ENCODE results near the gene TANC1. TPM values are rescaled to one million over a fixed set of nuclear protein-coding genes. Genes with fewer than 3 reads are reported as not detected.

TANC1 gene
- total RNA-seq, 1 donor from 2014 or later = 0.47 TPM

- Mint-ChIP-seq H3K36me3 (ENCODE audit: low read depth) (no peaks in the 10 kb centered on the region), H3K9me3 (no peaks in the 10 kb centered on the region), H3K27ac (no peak overlapping the region), H3K27me3 (ENCODE audit: insufficient read depth) (no peaks in the 10 kb centered on the region), H3K4me1 (ENCODE audit: low read depth) (no peaks in the 10 kb centered on the region), H3K4me3 (no peak overlapping the region)
- intact Hi-C loops (cut with micrococcal nuclease) = no loop called here
- no peak for DNase-seq (ENCODE audit: low spot score)
These were observed 78.5 kb downstream of the TANC1 start for GRCh38 chr2:159046966-159047365.

- DNase-seq (ENCODE audit: low spot score) = no peak
- H3K9me3 Mint-ChIP-seq = no peaks in the 10 kb centered on the region
- no peaks in the 10 kb centered on the region for H3K4me1 Mint-ChIP-seq (ENCODE audit: low read depth)
- no peak overlapping the region for H3K27ac Mint-ChIP-seq
- no peaks in the 10 kb centered on the region for H3K27me3 Mint-ChIP-seq (ENCODE audit: insufficient read depth)
- H3K4me3 Mint-ChIP-seq = no peak overlapping the region
- intact Hi-C loops (cut with micrococcal nuclease) = no loop called here
- H3K36me3 Mint-ChIP-seq (ENCODE audit: low read depth) = no peaks in the 10 kb centered on the region
These were observed 82.0 kb downstream of the TANC1 start for GRCh38 chr2:159050426-159050825.

- no peak for DNase-seq (ENCODE audit: low spot score)
- intact Hi-C loops (cut with micrococcal nuclease) = no loop called here
- Mint-ChIP-seq H3K27ac (no peak overlapping the region), H3K4me1 (ENCODE audit: low read depth) (no peaks in the 10 kb centered on the region), H3K36me3 (ENCODE audit: low read depth) (no peaks in the 10 kb centered on the region), H3K9me3 (no peaks in the 10 kb centered on the region), H3K27me3 (ENCODE audit: insufficient read depth) (no peaks in the 10 kb centered on the region), H3K4me3 (no peak overlapping the region)
These were observed 82.7 kb downstream of the TANC1 start for GRCh38 chr2:159051133-159051532.

GRCh38 chr2:159051661-159052060 is 83.2 kb downstream of the TANC1 start:
- DNase-seq (ENCODE audit: low spot score) = no peak
- Mint-ChIP-seq H3K36me3 (ENCODE audit: low read depth) (no peaks in the 10 kb centered on the region), H3K9me3 (no peaks in the 10 kb centered on the region), H3K27me3 (ENCODE audit: insufficient read depth) (no peaks in the 10 kb centered on the region), H3K27ac (no peak overlapping the region), H3K4me1 (ENCODE audit: low read depth) (no peaks in the 10 kb centered on the region), H3K4me3 (no peak overlapping the region)
- intact Hi-C loops (cut with micrococcal nuclease) = no loop called here

GRCh38 chr2:159052157-159052601 is 83.7 kb downstream of the TANC1 start:
- intact Hi-C loops (cut with micrococcal nuclease) = no loop called here
- Mint-ChIP-seq H3K27me3 (ENCODE audit: insufficient read depth) (no peaks in the 10 kb centered on the region), H3K9me3 (no peaks in the 10 kb centered on the region), H3K4me1 (ENCODE audit: low read depth) (no peaks in the 10 kb centered on the region), H3K4me3 (no peak overlapping the region), H3K36me3 (ENCODE audit: low read depth) (no peaks in the 10 kb centered on the region), H3K27ac (no peak overlapping the region)
- no peak for DNase-seq (ENCODE audit: low spot score)

GRCh38 chr2:159053161-159054031 is 85.0 kb downstream of the TANC1 start:
- Mint-ChIP-seq H3K9me3 (no peaks in the 10 kb centered on the region), H3K27me3 (ENCODE audit: insufficient read depth) (no peaks in the 10 kb centered on the region), H3K4me3 (no peak overlapping the region), H3K4me1 (ENCODE audit: low read depth) (no peaks in the 10 kb centered on the region), H3K27ac (no peak overlapping the region), H3K36me3 (ENCODE audit: low read depth) (no peaks in the 10 kb centered on the region)
- intact Hi-C loops (cut with micrococcal nuclease) = no loop called here
- no peak for DNase-seq (ENCODE audit: low spot score)

GRCh38 chr2:159054032-159054334 is 85.5 kb downstream of the TANC1 start:
- DNase-seq (ENCODE audit: low spot score) = no peak
- H3K36me3 Mint-ChIP-seq (ENCODE audit: low read depth) = no peaks in the 10 kb centered on the region
- H3K27me3 Mint-ChIP-seq (ENCODE audit: insufficient read depth) = no peaks in the 10 kb centered on the region
- H3K4me1 Mint-ChIP-seq (ENCODE audit: low read depth) = no peaks in the 10 kb centered on the region
- H3K9me3 Mint-ChIP-seq = no peaks in the 10 kb centered on the region
- intact Hi-C loops (cut with micrococcal nuclease) = no loop called here
- no peak overlapping the region for H3K27ac Mint-ChIP-seq
- no peak overlapping the region for H3K4me3 Mint-ChIP-seq

GRCh38 chr2:159054985-159055384 is 86.5 kb downstream of the TANC1 start:
- intact Hi-C loops (cut with micrococcal nuclease) = no loop called here
- H3K27ac Mint-ChIP-seq = no peak overlapping the region
- H3K4me1 Mint-ChIP-seq (ENCODE audit: low read depth) = no peaks in the 10 kb centered on the region
- no peak overlapping the region for H3K4me3 Mint-ChIP-seq
- no peak for DNase-seq (ENCODE audit: low spot score)
- H3K27me3 Mint-ChIP-seq (ENCODE audit: insufficient read depth) = no peaks in the 10 kb centered on the region
- no peaks in the 10 kb centered on the region for H3K36me3 Mint-ChIP-seq (ENCODE audit: low read depth)
- H3K9me3 Mint-ChIP-seq = no peaks in the 10 kb centered on the region

GRCh38 chr2:159060518-159060917 is 92.1 kb downstream of the TANC1 start:
- Mint-ChIP-seq H3K36me3 (ENCODE audit: low read depth) (no peaks in the 10 kb centered on the region), H3K9me3 (no peaks in the 10 kb centered on the region), H3K27ac (no peak overlapping the region), H3K4me3 (no peak overlapping the region), H3K4me1 (ENCODE audit: low read depth) (no peaks in the 10 kb centered on the region), H3K27me3 (ENCODE audit: insufficient read depth) (peaks cover 2% of the 10 kb centered on the region)
- DNase-seq (ENCODE audit: low spot score) = no peak
- intact Hi-C loops (cut with micrococcal nuclease) = no loop called here

- Mint-ChIP-seq H3K36me3 (ENCODE audit: low read depth) (no peaks in the 10 kb centered on the region), H3K27me3 (ENCODE audit: insufficient read depth) (peaks cover 5% of the 10 kb centered on the region), H3K4me3 (no peak overlapping the region), H3K9me3 (no peaks in the 10 kb centered on the region), H3K27ac (no peak overlapping the region), H3K4me1 (ENCODE audit: low read depth) (no peaks in the 10 kb centered on the region)
- intact Hi-C loops (cut with micrococcal nuclease) = no loop called here
- no peak for DNase-seq (ENCODE audit: low spot score)
These were observed 95.2 kb downstream of the TANC1 start for GRCh38 chr2:159063677-159064076.

- intact Hi-C loops (cut with micrococcal nuclease) = no loop called here
- Mint-ChIP-seq H3K36me3 (ENCODE audit: low read depth) (no peaks in the 10 kb centered on the region), H3K27me3 (ENCODE audit: insufficient read depth) (peaks cover 5% of the 10 kb centered on the region), H3K27ac (no peak overlapping the region), H3K9me3 (no peaks in the 10 kb centered on the region), H3K4me1 (ENCODE audit: low read depth) (no peaks in the 10 kb centered on the region), H3K4me3 (no peak overlapping the region)
- no peak for DNase-seq (ENCODE audit: low spot score)
These were observed 96.2 kb downstream of the TANC1 start for GRCh38 chr2:159064446-159065301.

- H3K27me3 Mint-ChIP-seq (ENCODE audit: insufficient read depth) = peaks cover 5% of the 10 kb centered on the region
- H3K9me3 Mint-ChIP-seq = no peaks in the 10 kb centered on the region
- H3K27ac Mint-ChIP-seq = no peak overlapping the region
- DNase-seq (ENCODE audit: low spot score) = no peak
- H3K4me3 Mint-ChIP-seq = no peak overlapping the region
- H3K4me1 Mint-ChIP-seq (ENCODE audit: low read depth) = no peaks in the 10 kb centered on the region
- intact Hi-C loops (cut with micrococcal nuclease) = no loop called here
- H3K36me3 Mint-ChIP-seq (ENCODE audit: low read depth) = no peaks in the 10 kb centered on the region
These were observed 96.9 kb downstream of the TANC1 start for GRCh38 chr2:159065313-159065712.

- Mint-ChIP-seq H3K27ac (no peak overlapping the region), H3K4me1 (ENCODE audit: low read depth) (no peaks in the 10 kb centered on the region), H3K36me3 (ENCODE audit: low read depth) (no peaks in the 10 kb centered on the region), H3K4me3 (no peak overlapping the region), H3K9me3 (no peaks in the 10 kb centered on the region), H3K27me3 (ENCODE audit: insufficient read depth) (peaks cover 3% of the 10 kb centered on the region)
- intact Hi-C loops (cut with micrococcal nuclease) = no loop called here
- no peak for DNase-seq (ENCODE audit: low spot score)
These were observed 97.5 kb downstream of the TANC1 start for GRCh38 chr2:159065891-159066290.
